ENCODE measurements around the gene CLRN3. TPM values are rescaled to one million over a fixed set of nuclear protein-coding genes. Genes with fewer than 3 reads are reported as not detected.
A peak's percentile ranks its signal among the peaks of the same experiment; 100 is the strongest.

The CLRN3 gene
- total and polyA plus RNA-seq, 2 of the 8 experiments (the other 6 are each of a cell fraction or from before 2014, with no cell fraction given): not detected

GRCh38 chr10:127890832-127891334, 1.9 kb downstream of the CLRN3 start:
- Histone ChIP-seq H4K8ac (ENCODE audit: extremely low read depth, insufficient read depth, low read length) (no peak overlapping the region), H3K27ac (ENCODE audit: low read depth, low read length) (no peak overlapping the region), H3K4ac (replicated peaks; ENCODE audit: insufficient read length, low read depth, low read length) (no peak overlapping the region), H2BK20ac (ENCODE audit: low read length) (no peak overlapping the region), H2AK5ac (ENCODE audit: low read depth, low read length) (no peak overlapping the region), H3K14ac (ENCODE audit: insufficient read length) (no peak overlapping the region), H3K9ac (replicated peaks in 1 of 4; ENCODE audit: extremely low read depth in 1 of 4, low read depth in 3 of 4, low read length in 3 of 4) (no peak overlapping the region), H3K36me3 (ENCODE audit: control insufficient read depth in 2 of 4, insufficient read depth in 4 of 4, low read length in 3 of 4) (no peaks in the 10 kb centered on the region), H3K79me2 (ENCODE audit: control insufficient read depth in 1 of 2, insufficient read depth in 2 of 2, low read length in 2 of 2) (no peaks in the 10 kb centered on the region), H4K91ac (replicated peaks; ENCODE audit: insufficient read length, low read length) (no peak overlapping the region), H3K27me3 (replicated peaks in 1 of 4; ENCODE audit: control insufficient read depth in 3 of 4, extremely low read depth in 1 of 4, insufficient read depth in 3 of 4, low read length in 3 of 4) (no peaks in the 10 kb centered on the region), H2BK12ac (ENCODE audit: low read depth, low read length) (no peak overlapping the region), H3K23me2 (ENCODE audit: low read depth, low read length) (no peaks in the 10 kb centered on the region), H3K4me2 (ENCODE audit: insufficient read depth in 1 of 2, low read depth in 2 of 2, low read length in 2 of 2) (no peak overlapping the region), H3K79me1 (ENCODE audit: low read depth, low read length) (no peaks in the 10 kb centered on the region), H2AFZ (ENCODE audit: low read length) (no peak overlapping the region), H2BK15ac (ENCODE audit: low read length) (no peak overlapping the region), H3K4me3 (ENCODE audit: extremely low read depth in 1 of 4, insufficient read depth in 2 of 4, low read depth in 3 of 4, low read length in 4 of 4) (no peak overlapping the region), H3K9me3 (ENCODE audit: insufficient read depth in 2 of 2, low read depth in 1 of 2, low read length in 1 of 2) (no peaks in the 10 kb centered on the region), H3K18ac (ENCODE audit: extremely low read depth, low read length) (no peak overlapping the region), H4K5ac (ENCODE audit: insufficient read length, low read depth, low read length) (no peak overlapping the region), H3K4me1 (replicated peaks in 1 of 4; ENCODE audit: control insufficient read depth in 3 of 4, insufficient read depth in 4 of 4, low read length in 3 of 4) (no peaks in the 10 kb centered on the region), H4K20me1 (replicated peaks in 1 of 2; ENCODE audit: control insufficient read depth in 1 of 2, insufficient read depth in 2 of 2, low read length in 2 of 2) (no peaks in the 10 kb centered on the region), H2BK120ac (replicated peaks; ENCODE audit: low read depth, low read length) (no peak overlapping the region), H3K56ac (replicated peaks; ENCODE audit: insufficient read length, low read depth, low read length) (no peak overlapping the region), H3K23ac (ENCODE audit: insufficient read length) (no peak overlapping the region), H2BK5ac (ENCODE audit: low read depth, low read length) (no peak overlapping the region)
- DNase-seq (ENCODE audit: low read depth in 1 of 2, low spot score in 2 of 2): peak in 1 of 2 experiments; percentile 7
- CTCF ChIA-PET (ENCODE audit: partially characterized antibody): interaction anchor here (0.8 to 1.8 kb wide), 3 partner anchors 15 to 118 kb away, joined by 3 to 4 read pairs (median 4); no protein-coding TSS in a partner anchor
- TF ChIP-seq POLR2A (IDR thresholded peaks at IDR 0.05; ENCODE audit: control extremely low read depth in 1 of 2, low read depth in 2 of 2, low read length in 2 of 2): no peak
- WGBS, 2 experiments (ENCODE audit: extremely low coverage in 1 of 2, insufficient coverage in 1 of 2, insufficient read length in 1 of 2, insufficient replicate concordance in 2 of 2, low coverage in 1 of 2, low lambda C conversion rate in 2 of 2, missing lambda C conversion rate in 1 of 2): 89% methylated on average over 3 of the region's 3 CpGs; no CpG with 5 or more reads in 1 of the 2 experiments
- POLR2A ChIA-PET (ENCODE audit: partially characterized antibody): no interaction called here
- no peak for FAIRE-seq

All from H1 (cell line).